RWPE2 (cell line): Measurements from ENCODE around the gene ENTPD7.

Source experiments
- ATAC-seq: fragments of 200-7000 bp; cut with Tn5 transposase; 3 replicates; pipeline ENCODE4 v1.9.1; 2021; ENCODE audit warnings: low read depth
- DNase-seq: peaks from one replicate; pipeline ENCODE4 v3.0.0-alpha.2; 2020; ENCODE audit warnings: low spot score
- H3K27ac ChIP-seq: fragments of 450-650 bp; 2 replicates; pipeline ENCODE4 v1.5.1; 2017; ENCODE audit warnings: mild to moderate bottlenecking; ENCODE audit not compliant: poor library complexity, severe bottlenecking
- H3K27me3 ChIP-seq: fragments of 250-450 bp; sonication (Bioruptor Pico); 2 replicates; pipeline ENCODE4 v1.5.1; 2021; ENCODE audit warnings: mild to moderate bottlenecking, moderate library complexity; ENCODE audit not compliant: insufficient read depth, poor library complexity, severe bottlenecking
- H3K36me3 ChIP-seq: fragments of 250-450 bp; sonication (Bioruptor Pico); 2 replicates; pipeline ENCODE4 v1.5.1; 2020; ENCODE audit warnings: low read depth, mild to moderate bottlenecking, moderate library complexity
- H3K4me1 ChIP-seq: fragments of 250-450 bp; sonication (Bioruptor Pico); 2 replicates; pipeline ENCODE4 v1.5.1; 2021; ENCODE audit warnings: mild to moderate bottlenecking, moderate library complexity; ENCODE audit not compliant: insufficient read depth, poor library complexity, severe bottlenecking
- H3K4me3 ChIP-seq: fragments of 250-450 bp; sonication (Bioruptor Pico); 2 replicates; pipeline ENCODE4 v1.5.1; 2021; ENCODE audit warnings: mild to moderate bottlenecking, moderate library complexity; ENCODE audit not compliant: severe bottlenecking
- H3K9me3 ChIP-seq: fragments of 250-450 bp; sonication (Bioruptor Pico); 2 replicates; pipeline ENCODE4 v1.5.1; 2021; ENCODE audit warnings: mild to moderate bottlenecking, moderate library complexity; ENCODE audit not compliant: severe bottlenecking
- CTCF ChIP-seq: fragments of 450-650 bp; IDR thresholded peaks from one replicate; pipeline ENCODE4 v1.5.1; 2017; ENCODE audit warnings: mild to moderate bottlenecking, moderate library complexity; ENCODE audit not compliant: poor library complexity, severe bottlenecking

The ENTPD7 gene

GRCh38 chr10:99648717-99649116 lies 10.6 kb upstream of the ENTPD7 start:
- peaks cover 8% of the 10 kb centered on the region for H3K9me3 ChIP-seq
- 0 out of 2 replicates have a peak, but pooled peaks cover 4% of the 10 kb centered on the region for H3K36me3 ChIP-seq
- TF ChIP-seq CTCF: no peak
- no peak overlapping the region for H3K27ac ChIP-seq
- no peak for DNase-seq
- H3K4me3 ChIP-seq: no peak overlapping the region
- H3K4me1 ChIP-seq: peaks cover 8% of the 10 kb centered on the region
- H3K27me3 ChIP-seq: no peaks in the 10 kb centered on the region
- no peak for ATAC-seq

GRCh38 chr10:99652800-99653390 lies 6.4 kb upstream of the ENTPD7 start:
- peak overlapping the region; percentile 94 for H3K27ac ChIP-seq
- H3K27me3 ChIP-seq: no peaks in the 10 kb centered on the region
- H3K4me3 ChIP-seq: no peak overlapping the region
- TF ChIP-seq CTCF: no peak
- no peak for ATAC-seq
- DNase-seq: no peak
- 0 out of 2 replicates have a peak, but pooled peaks cover 4% of the 10 kb centered on the region for H3K36me3 ChIP-seq
- peaks cover 48% of the 10 kb centered on the region for H3K4me1 ChIP-seq
- H3K9me3 ChIP-seq: no peaks in the 10 kb centered on the region

- Histone ChIP-seq H3K36me3 (0 out of 2 replicates have a peak, but pooled peaks cover 4% of the 10 kb centered on the region), H3K27ac (peak overlapping the region; percentile 94), H3K27me3 (no peaks in the 10 kb centered on the region), H3K4me1 (peaks cover 53% of the 10 kb centered on the region), H3K9me3 (no peaks in the 10 kb centered on the region), H3K4me3 (no peak overlapping the region)
- TF ChIP-seq CTCF: no peak
- DNase-seq: no peak
- peak; percentile 21 for ATAC-seq
Observed at GRCh38 chr10:99654390-99655175, 4.7 kb upstream of the ENTPD7 start.

GRCh38 chr10:99656199-99657064 lies 2.9 kb upstream of the ENTPD7 start:
- peak; percentile 2; the same call in 2 of the 3 replicates for ATAC-seq
- Histone ChIP-seq H3K27ac (peak overlapping the region; percentile 94), H3K4me1 (peaks cover 66% of the 10 kb centered on the region), H3K4me3 (no peak overlapping the region), H3K36me3 (peaks cover 13% of the 10 kb centered on the region), H3K9me3 (no peaks in the 10 kb centered on the region), H3K27me3 (no peaks in the 10 kb centered on the region)
- DNase-seq: no peak
- TF ChIP-seq CTCF: no peak
